GM12874 (cell line): ENCODE results near the gene EFR3B.

Experiments
- TF ChIP-seq, protein P1 (sequence below): IDR thresholded peaks from 2 replicates; pipeline ENCODE4 v1.5.1; 2011; ENCODE audit warnings: low read depth, mild to moderate bottlenecking, control low read depth, low read length, moderate library complexity; ENCODE audit not compliant: insufficient read depth

The EFR3B gene

DNA sequence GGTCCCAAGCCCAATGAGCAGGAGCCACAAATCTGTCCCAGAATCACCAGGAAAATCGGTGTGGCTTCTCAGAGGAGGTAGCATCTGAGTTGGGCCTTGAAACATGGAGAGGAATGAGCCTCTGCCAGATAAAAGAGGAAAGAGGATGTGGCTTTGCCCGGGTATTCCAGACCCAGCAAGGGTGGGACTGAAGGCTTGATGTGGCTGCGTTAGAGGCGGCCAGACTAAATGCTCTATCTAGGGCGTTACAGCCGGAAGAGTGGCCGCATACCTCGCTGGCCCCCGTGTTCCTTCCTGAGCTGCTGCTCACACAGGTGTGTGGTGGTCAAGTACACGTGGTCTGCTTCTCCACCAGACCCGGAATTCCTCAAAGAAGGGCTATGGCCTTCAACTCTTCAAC is 160.4 kb downstream of the EFR3B start:
- TF ChIP-seq, protein P1, sequence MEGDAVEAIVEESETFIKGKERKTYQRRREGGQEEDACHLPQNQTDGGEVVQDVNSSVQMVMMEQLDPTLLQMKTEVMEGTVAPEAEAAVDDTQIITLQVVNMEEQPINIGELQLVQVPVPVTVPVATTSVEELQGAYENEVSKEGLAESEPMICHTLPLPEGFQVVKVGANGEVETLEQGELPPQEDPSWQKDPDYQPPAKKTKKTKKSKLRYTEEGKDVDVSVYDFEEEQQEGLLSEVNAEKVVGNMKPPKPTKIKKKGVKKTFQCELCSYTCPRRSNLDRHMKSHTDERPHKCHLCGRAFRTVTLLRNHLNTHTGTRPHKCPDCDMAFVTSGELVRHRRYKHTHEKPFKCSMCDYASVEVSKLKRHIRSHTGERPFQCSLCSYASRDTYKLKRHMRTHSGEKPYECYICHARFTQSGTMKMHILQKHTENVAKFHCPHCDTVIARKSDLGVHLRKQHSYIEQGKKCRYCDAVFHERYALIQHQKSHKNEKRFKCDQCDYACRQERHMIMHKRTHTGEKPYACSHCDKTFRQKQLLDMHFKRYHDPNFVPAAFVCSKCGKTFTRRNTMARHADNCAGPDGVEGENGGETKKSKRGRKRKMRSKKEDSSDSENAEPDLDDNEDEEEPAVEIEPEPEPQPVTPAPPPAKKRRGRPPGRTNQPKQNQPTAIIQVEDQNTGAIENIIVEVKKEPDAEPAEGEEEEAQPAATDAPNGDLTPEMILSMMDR: no peak

DNA sequence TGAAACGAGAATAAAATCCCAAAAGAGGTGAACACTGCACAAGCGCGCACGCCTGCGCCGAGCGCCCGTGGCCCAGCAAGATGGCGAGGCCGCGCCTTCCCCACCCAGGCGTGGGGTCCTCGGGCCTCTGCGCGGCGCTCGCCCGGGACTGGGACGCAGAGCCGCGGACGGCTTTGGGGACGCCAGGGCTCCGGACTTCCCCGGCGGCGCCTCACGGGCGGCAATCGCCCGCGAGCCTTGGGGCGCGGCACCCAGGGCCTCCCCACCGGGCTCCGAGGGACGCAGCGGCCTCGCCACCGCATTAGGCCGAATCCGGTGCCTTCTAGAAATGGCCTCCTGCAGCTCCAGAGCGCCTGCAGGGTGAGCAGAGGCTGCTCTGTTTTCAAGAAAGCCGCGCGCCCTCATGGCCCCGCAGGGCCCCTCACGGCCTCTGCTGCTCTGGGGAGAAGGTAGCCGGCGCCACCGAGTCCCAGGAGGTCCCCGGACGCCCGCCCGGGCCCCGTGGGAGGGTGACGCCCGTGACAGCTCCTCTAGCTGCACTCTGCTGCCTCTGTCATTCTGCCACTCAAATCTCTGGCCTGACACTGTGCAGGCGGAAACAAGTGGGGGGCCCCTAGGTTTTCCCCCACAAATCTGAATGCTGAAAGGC is 162.4 kb downstream of the EFR3B start:
- TF ChIP-seq, protein P1: no peak

DNA sequence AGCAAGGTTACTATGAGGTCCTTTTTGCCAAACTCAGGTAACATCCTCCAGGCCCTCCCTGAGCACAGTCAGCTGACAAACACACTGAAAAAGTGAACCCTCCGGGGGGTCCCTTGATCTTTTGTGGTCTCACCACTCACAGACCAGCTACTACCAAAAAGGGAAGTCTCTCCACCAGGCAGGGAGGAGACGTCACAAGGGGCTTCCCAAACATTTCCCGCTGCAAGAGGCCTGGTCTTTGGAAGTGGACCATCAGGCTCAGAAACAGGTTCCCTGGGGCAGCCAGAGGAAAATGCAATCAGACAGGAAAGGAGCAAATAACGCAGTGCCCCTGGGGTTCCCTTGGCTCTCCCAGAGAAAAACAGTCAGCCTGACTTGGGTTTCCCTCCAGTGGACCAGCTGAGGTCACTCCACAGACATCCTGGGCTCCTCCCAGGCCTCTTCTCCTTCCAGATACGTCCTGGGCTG is 165.2 kb downstream of the EFR3B start:
- TF ChIP-seq, protein P1: no peak
